Stimulated activated CD8-positive, alpha-beta memory T cell treated with anti-CD3 and anti-CD28 coated beads, Interleukin-15, amount 100 ng/mL, for 24 hours (primary cell): Measurements from ENCODE around the gene SLC25A21.
"Not testable (repeated sequence)": the region's sequence is repeated elsewhere in the genome, so short reads cannot be mapped to it uniquely, and the experiment has no call there.

Experiments used
- DNase-seq: peaks from one replicate; pipeline ENCODE4 v3.0.0-alpha.2; 2020; ENCODE audit warnings: low read depth

The SLC25A21 gene

GRCh38 chr14:36986407-36986806 is 186.0 kb downstream of the SLC25A21 start:
- no peak for DNase-seq

DNA sequence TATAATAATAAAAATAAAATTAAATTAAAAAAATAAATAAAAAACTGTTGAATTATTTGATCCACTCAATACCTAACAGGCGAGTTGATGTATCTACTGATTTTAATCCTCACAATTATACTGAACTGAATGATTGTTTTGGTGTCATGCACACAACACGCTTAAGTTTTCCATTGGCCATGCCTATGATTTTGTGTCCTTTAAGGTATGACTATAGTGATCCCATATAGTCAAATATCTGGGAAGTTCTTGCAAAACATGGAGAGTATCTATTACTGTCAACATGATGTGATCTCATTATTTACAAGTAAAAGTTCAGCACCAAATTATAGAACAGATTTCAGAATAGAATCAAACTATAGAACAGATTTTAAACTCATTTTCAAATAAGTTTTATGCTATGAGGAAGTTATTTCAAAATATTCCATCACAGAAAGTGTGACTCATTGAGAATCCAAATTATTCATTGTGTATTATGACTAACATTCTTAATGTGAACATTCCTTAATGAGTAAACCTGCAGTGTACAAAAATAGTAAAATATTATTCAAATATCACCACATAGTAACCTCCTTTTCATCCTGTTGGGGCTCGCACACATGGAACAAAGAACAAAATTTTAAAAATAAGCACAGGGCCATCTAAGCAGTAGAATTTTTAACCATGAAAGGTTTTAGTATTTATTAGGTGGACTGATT is 190.4 kb downstream of the SLC25A21 start:
- DNase-seq: no peak

- not testable (repeated sequence) for DNase-seq
Observed at GRCh38 chr14:36980413-36980812, 192.0 kb downstream of the SLC25A21 start.

DNA sequence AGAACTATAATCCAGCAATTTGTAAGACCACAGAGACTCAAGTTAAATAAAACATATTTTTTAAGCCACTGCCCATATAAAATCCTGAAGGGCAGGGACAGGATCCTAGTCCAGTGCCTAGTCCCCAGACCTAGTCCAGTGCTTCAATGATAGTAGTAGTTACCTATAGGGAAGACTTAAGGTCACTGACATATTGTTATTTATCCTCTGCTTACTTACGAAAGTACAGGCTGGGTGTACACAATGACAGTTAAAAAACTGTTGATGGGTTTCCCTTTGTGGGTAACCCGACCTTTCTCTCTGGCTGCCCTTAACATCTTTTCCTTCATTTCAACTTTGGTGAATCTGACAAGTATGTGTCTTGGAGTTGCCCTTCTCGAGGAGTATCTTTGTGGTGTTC is 192.5 kb downstream of the SLC25A21 start:
- DNase-seq: no peak

- DNase-seq: no peak
Observed at GRCh38 chr14:36976571-36977023, 195.8 kb downstream of the SLC25A21 start.

DNA sequence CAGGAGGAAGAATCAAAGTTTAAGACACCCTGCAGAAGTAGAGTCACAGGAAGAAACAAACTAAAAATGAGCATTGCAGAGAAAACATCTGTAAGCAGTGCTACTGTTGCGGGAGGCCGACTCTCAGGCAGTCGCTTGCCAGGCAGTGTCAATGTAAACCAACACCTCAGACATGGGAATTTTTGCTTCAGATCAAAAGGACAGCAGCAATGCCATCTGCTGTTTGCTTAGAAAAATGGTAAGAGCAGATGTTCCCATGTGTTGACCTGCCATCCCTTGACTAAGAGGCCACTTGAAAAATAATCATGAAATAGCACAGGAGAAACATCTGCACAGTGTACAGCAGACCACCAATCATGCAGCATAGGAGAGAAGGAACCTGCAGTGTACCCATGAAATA is 196.6 kb downstream of the SLC25A21 start:
- DNase-seq: no peak

DNA sequence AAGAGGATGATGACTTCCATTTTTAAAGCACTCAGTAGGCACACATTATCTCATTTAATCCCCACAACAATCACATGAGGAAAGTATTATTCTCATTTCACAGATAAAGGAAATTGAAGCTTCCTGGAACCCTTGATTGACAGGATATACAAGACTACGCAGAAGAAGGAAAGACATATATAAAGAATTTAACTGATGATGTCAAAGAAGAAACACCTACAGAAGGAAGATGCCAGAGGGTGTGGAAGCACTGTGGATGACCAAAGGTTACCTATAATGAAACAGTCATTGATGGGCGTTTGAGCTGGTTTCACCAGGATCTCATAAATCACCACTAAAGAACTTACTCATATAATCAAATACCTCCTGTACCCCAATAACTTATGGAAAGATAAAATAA is 197.4 kb downstream of the SLC25A21 start:
- no peak for DNase-seq

- no peak for DNase-seq
Observed at GRCh38 chr14:36973806-36974442, 198.5 kb downstream of the SLC25A21 start.

GRCh38 chr14:36971263-36971855 is 201.0 kb downstream of the SLC25A21 start:
- no peak for DNase-seq

DNA sequence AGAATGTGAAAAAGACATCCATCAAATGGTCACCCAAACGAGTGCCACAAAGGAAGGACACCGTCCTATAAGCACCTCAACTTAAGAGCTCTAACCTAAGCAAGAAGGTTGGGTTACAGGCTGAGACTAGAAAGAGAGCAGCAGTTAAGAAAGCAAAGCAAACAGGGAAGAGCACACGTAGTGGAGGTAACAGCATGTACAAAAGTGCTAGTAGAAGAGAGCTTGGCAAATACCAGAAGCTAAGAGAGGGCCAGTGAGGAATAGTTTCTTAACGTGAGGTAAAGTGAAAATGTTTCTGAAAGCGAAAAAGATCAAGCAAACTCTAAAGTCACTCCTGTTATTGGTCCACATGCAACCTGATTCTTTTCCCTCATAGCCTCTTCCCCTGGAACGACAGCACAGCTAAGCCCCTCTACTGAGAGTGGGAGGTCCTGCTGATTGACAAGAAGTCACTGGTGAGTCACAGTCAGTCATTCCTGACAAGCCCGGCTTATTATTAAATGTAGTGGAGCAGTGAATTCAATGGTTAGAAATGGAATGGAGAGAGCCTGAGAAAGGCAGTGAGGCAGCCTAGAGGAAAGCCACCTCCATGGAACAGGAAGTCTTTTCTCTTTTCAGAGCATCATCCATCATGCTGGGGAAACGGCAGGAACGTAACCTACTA is 204.4 kb downstream of the SLC25A21 start:
- DNase-seq: no peak

DNA sequence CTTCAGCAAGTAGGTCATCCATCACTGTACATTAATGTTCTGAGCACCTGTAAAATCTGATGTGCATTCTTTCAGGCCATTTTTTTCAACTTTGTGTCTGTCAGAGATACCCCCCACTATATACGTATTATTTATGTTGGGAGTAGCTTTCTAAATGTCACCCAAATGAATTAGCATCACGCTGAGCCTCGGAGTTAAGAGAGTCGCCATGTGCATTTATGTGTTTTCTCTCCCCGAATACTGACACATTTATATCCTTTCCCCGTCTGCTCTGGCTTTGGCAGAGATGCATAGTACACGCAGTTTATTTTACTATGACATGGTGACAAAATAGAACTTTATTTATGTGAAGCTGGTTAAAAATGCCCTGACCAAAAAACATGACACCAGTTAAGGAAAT is 216.4 kb downstream of the SLC25A21 start:
- DNase-seq: no peak

- no peak for DNase-seq
Observed at GRCh38 chr14:36955376-36955775, 217.0 kb downstream of the SLC25A21 start.

DNA sequence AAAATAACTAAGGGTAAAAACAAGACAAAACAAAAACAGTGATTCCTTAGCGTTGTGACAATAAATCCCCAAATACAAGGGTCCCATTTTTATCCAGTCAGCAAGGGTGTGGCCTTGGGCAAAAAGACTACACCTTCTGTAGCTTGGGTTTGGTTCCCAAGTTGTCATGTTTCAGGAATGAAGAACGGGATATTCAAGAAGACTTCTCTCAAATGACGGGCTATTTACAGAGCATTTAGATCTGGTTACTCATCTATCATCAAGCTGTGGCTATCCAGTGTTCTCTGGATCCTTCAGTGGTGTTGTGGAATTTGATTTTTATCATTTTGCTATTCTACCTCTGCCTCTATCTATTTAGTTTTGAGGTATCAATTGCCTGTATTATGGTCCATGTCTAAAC is 219.7 kb downstream of the SLC25A21 start:
- no peak for DNase-seq

GRCh38 chr14:36951380-36951911 is 221.0 kb downstream of the SLC25A21 start:
- DNase-seq: no peak

DNA sequence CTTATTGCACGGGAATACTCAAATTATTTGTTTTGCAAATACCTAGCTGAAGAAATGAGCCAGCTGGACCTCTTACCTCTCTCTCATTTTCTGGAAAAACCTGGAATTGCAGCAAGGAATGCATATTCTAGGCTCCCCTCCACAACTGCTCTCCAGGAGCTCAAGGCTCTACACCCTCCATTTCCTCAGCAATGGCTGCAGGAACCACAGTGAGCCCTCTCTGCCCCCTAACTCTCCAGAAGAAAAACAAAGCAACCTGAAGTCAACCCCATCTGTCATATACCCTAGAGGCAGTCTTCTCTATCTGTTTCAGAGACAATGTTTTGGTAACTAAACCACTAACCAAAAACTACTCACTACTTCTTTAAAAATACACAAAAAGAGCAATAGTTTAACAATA is 221.6 kb downstream of the SLC25A21 start:
- DNase-seq: no peak

DNA sequence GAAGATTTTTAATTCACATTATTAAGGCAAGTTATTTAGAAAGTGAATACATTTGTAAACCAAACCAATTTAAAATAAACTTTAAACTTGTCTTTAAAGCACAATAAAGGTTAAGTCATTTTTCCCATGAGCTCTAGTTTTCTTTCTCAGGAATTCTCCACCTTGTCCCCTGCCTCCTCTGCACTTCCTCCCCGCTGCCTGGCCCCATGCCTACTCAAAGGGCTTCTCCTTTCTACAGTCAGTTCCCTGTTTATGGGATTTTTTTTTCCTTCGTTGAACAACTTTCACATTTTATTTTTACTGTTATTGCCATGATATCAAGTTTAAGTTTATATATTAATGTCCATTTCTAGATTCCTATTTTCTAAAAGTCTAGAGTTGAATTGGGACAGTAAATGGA is 223.0 kb downstream of the SLC25A21 start:
- no peak for DNase-seq

DNA sequence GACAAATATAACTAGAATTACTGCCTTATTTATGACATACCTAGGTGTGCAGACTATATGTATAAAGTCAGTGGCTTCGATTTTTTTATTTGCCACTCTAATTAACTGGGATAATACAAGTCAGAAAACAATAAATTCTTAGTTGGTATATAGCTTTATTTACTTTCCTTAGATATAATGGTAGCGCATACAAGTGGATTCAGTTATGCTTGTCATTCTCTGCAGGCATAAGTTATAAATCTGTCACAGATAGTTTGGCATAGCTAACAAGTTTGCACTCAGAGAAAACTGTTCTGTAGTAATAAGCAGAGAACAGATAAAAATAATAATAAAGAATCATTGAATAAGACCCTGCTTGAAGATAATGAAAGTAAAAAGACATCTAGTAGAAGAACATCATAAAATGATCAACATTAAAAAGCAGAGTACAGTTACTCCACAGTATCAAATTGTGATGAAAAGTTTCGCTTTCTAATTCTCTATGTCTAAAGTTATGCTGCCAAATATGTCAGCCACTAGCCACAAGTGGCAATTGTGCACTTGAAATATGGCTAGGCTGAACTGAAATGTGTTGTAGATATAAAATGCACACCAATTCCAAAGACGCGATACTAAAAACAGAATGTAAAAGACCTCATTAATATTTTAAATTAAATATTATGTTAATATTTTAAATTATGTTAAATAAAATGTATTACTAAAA is 224.1 kb downstream of the SLC25A21 start:
- DNase-seq: no peak

DNA sequence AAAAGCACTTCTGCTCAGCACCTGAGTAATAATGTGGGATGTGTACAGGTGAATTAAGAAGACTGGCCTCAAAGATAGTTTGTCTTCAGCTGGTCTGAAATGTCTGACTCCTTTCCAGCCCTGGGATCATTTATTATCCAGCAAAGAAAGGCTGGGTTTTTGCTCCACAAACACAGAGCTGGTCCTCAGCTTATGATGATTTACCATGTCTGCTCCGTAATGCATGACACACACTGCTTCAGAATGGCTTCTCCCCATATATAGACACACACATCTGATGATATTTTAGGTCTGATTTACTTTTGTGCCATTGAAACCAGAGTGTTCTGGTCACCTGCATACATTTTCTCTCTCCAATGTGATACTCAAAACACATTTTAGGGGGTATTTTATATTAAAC is 225.0 kb downstream of the SLC25A21 start:
- no peak for DNase-seq

DNA sequence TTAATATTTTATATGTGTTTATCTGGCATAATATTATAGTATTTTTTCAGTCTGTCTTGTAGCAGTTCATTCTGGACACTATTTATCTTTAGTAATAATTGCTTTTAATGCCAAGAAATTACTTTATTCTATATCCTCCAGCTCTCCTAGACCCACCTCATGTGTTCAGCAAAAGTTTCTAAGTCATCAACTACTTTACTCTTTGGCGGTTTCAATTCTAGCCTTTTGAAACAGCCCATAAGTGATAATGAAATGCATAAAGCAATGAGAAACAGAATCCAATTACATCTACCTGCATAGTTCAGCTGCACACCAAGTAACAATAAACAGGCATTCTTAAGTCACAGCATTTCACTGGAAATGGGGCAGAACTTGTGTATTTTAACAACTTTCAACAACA is 225.5 kb downstream of the SLC25A21 start:
- no peak for DNase-seq

DNA sequence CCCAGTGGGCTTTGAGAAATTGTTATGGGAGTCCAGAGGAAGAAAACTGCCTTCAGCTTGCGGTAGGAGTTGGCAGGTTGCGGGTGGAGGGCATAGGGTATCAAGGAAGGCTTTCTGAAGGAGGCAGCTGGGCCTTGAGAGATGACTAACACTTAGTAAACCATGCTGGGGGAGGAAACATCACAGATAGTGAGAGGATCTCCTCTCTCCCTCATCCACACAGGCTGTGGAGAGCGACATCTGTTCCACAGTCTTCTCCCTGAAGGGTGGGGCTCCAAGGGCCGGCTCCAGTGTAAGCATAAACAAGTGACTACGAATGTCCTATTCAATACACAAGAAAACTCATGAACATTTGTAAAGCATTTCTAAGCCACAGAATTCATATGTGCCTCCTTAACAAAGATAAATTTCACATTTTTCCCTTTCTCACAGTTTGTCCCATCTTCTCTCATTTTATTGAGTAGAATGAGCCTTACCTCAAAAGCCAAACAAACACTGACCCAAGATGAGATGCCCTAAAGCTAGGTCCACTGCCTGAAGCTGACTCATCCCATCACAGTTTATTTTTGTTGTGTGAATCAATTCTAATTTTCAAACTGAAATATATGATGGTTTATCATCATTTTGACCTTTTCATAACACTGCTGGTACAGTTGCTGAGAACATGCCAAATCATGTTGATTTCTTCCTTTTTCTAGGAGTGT is 227.9 kb downstream of the SLC25A21 start:
- DNase-seq: no peak

- no peak for DNase-seq
Observed at GRCh38 chr14:36942522-36943245, 229.7 kb downstream of the SLC25A21 start.
